NOMO-1 (cell line): ENCODE results near the gene PBX3.

Source experiments
- DNase-seq, 2 experiments: peaks; one replicate each; lab custom pipeline; 2025; ENCODE audit not compliant: unreplicated experiment in 2 of 2; lab: John Stamatoyannopoulos, UW

The PBX3 gene

DNA sequence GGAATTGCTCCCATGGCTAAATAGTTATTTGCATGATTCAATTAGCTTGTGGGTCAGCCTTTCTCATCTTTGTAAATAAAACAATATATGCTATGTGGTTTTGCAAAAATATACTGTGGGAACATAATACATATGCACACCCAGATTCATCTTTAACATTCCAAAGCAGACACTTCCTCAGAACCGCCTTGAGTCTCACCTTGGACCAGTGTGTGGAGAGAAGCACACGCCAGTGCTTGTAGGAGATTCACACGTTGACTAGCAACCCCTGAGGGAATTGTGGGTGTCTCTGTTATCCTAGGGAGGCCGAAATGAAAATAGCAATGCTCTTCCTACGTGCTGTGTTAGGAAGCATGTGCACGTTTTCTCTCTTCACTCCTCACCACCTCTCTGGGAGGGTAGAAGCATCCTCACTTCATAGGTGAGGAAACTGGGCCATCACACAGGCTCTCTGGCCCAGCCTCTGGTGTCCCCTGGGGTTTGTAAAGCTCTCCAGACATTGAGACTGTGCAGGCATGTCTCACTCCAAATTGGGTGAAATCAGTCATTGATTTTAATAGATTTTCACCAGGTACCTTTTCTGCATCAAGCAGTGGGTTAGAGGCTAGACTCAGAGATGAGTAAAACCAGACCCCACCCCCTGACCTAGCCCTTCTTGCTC, 221.7 kb downstream of the PBX3 start:
- DNase-seq, result no peak

DNA sequence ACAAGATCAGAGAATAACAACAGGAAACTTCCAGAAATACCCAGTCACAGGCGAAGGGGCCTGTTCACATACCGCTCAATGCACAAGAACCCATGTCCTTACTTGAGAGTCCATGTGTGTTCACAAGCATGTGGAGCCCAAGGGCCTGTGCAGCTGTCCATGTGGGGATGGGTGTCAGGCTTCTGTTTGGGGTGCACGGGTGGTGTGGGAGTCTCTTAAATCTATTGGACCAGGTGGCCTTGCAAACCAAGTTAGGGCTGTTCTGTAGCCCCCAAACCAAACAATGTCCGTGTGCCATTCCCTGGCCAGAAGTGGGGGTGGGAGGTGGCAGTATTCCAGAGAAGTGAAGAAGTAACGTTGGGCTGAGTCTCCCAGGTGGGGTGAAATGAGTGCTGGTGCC, 222.3 kb downstream of the PBX3 start:
- DNase-seq, result no peak

DNA sequence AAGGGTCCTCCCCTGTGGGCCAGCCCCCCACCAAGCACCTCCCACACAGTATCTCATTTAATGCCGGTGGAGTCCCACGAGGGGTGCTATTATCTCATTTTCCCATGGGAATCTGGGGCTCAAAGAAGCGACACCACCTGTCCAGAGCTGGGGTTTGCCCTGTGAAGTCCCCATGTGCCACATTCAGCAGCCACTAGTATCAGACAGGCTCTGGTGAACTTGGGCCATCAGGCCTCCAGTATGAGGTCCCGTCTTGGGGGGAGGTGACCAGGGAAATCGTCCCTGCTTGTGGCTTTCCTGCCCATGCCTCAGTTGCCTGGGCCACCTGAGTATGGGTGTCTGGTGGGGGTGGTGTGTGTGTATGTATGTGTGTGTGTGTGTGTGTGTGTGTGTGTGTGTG, 222.7 kb downstream of the PBX3 start:
- DNase-seq, result no peak

DNA sequence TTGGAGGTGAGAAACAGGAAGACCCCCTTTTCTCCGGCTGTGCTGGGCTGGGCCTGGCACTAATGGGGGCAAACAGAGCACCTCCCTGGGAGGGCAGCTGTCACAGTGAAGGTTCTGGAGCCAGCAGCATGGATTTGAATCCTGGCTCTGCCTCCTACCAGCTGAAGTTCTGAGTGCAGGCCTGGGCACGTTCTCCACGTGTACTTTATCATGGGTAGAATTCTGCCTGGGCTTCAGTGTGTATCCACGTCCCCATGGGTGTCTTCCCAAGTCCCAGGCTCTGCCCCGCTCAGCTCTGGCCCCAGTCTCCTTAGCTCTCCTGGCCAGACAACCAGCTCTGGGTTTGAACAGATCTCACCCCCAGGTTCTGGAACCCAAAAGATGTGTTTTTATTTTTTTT, 223.2 kb downstream of the PBX3 start:
- DNase-seq, result no peak

DNA sequence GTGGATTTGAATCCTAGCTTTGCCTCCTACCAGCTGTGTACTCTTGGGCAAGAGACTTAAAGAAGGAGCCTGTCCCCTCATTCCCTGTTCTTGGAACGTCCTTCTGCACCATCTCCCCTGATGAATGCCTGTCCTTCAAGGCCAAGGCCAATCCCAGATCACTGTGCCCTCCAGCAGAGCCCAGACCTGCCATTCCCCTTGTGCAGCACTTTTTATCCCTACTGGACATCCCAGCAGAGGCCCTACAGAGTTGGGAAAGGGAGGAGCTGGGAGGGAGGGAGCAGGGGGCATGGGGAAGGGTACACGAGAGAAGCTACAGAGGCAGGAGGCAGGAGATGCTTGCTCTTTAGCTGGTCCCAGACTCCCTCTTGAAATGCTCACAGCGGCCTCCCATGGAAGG, 223.9 kb downstream of the PBX3 start:
- DNase-seq, result no peak

DNA sequence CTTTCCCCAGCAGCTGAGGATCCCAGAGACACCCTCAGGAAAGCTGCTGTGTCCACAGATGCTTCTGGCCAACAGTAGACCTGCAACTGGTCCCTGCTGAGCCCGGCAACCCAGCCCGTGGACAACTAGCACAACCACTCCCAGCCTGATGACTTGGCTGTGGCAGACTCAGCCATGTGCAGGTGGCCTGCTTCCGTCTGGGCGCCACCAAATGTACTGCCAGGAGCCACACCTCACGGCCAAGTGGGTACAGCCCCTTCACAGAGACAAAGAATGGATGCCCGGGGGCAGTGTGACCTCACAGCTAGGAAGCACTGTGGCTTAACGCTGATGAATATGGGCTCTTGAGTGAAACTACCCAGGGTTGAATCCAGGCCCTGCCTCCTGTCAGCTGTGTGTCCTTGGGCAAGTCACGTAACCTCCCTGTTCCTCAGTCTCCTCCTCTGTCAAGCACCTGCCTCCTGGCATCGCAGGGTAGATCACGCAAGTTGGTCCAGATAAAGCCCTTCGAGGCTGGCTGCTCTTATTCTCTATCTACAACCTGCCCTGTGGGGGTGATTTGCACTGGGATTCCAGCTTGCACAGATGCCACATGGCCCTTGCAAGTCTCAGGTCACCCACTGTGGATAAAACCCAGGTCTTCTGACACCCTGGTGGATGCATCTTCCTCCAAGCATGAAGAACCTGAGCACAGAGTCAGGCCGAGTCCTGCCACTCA, 225.0 kb downstream of the PBX3 start:
- DNase-seq, result no peak

DNA sequence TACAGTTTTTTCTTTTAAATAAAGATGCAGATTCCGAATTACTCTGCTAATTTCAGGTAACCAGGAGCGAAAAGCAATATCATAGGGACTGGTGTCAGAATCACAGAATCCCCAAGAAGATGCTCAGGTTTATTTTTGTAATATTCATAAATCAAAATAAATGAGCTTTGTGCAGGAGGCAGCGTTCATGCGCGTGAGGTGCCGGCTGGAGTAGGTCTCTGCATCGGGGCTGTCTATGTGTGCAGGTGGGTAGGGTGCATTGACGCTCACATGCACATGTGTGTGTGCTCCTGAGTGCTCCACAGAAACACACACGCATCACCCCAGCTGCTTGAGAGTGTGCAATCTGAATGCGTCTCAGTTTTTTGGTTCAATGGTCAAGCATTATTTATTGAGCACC, 226.4 kb downstream of the PBX3 start:
- DNase-seq, result no peak

DNA sequence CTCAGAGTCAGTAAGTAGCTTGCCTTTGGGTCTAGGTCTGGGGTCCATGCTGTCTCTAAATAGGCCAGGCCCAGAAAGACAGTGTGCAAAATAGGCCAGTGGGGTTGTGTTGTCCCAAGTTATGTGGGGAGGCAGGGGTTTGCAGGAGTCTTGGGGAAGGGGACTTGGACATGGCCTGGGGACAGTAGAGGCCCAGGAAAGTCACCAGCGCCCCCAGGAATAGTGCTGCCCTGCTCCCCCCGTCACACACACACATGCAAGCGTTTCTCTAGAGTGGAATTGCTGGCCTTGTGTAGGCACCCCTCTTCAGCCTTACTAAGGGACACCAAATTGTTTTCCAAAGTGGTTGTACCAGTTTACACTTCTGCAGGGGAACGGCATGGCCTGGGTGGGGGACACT, 227.5 kb downstream of the PBX3 start:
- DNase-seq, result no peak

DNA sequence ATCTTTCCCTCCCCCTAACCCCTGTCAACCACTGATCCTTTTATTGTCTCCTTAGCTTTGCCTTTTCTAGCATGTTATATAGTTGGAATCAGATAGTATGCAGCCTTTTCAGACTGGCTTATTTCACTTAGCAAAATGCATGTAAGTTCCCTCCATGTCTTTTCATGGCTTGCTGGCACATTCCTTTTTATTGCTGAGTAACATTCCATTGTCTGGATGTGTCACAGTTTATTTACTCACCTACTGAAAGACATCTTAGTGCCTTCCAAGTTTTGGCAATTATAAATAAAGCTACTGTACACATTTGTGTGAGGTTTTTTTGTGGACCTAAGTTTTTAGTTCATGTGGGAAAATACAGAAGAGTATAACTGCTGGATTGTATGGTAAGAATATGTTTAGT, 230.1 kb downstream of the PBX3 start:
- DNase-seq, result no peak

DNA sequence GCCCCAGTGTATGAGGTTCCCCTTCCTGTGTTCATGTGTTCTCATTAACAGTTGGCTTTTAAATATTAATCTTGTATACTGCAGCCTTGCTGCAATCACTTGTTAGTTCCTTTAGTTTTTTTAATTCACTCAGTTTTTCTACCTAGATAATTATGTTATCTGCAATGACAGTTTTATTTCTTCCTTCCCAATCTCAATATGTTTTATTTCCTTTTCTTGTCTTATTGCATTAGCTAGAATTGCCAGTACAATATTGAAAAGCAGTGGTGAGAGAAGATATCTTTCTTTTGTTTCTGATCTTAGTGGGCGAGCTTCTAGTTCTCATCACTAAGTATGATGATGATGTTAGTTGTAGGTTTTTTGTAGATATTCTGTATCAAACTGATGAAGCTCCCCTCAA, 232.2 kb downstream of the PBX3 start:
- DNase-seq, result no peak

DNA sequence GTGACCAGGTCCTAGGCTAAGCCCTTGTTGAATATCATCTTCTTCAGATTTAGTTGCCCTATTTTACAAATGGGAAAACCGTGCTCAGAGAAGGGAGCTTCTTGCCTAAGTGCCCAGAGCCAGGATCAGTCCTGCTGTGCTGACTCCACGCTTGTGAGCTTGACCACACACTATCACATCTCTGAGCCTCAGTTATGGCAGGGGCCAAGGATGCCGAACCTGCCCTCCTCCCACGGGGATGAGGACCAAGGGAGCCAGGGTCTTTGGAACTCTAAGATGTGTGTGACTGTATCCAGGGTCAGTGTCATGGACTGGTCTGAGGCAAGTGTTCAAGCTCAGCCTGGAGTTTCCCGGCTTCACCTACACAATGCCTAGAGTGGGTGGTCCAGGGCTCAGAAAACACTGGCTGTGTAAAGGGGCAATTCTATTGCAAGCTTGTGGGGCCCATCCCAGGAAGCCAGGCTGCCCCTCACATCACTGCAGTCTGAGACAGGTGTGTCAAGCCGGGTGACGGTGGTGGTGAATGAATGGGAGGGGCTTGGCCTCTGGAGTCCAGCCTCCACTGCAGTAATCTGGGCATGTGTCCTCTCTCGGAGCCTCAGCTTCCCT, 235.7 kb downstream of the PBX3 start:
- DNase-seq, result no peak

DNA sequence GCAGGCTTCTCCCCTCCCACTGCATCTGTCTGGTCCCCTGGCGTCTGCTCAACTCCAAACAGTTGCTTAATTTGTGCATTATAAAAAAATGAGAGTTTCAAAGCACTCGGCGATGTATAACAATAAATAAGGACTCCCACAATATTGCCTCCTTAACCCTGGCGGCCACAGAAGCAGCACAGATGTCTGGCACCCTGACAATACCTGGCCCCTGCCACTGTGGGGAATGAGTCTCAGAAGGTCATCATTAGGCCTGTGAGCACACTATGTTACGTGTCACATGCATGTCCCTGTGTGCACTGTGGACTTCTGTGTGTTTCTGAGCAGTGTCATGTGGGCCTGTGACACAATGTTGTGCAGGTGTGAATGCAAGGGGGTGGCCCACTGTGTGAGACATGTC, 236.5 kb downstream of the PBX3 start:
- no peak for DNase-seq

DNA sequence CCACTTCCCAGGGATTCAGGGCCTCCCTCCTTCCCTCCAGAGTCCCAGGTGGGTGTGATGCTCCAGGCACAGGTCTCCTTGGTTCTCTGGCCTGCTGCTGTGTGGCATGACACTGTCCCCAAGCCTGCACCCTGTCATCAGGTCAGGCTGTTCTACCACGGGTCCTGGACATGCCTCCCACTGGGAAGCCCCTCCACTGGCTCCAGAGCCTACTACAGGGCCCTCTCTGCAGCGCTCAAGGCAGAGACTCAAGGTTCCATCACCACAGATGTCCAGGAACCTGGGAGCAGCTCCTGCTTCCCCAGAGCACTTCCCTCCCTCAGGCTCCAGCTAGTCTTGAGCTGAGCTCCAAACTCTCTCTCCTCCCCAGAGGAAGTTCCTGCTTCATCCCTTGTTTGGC, 237.3 kb downstream of the PBX3 start:
- DNase-seq, result no peak

DNA sequence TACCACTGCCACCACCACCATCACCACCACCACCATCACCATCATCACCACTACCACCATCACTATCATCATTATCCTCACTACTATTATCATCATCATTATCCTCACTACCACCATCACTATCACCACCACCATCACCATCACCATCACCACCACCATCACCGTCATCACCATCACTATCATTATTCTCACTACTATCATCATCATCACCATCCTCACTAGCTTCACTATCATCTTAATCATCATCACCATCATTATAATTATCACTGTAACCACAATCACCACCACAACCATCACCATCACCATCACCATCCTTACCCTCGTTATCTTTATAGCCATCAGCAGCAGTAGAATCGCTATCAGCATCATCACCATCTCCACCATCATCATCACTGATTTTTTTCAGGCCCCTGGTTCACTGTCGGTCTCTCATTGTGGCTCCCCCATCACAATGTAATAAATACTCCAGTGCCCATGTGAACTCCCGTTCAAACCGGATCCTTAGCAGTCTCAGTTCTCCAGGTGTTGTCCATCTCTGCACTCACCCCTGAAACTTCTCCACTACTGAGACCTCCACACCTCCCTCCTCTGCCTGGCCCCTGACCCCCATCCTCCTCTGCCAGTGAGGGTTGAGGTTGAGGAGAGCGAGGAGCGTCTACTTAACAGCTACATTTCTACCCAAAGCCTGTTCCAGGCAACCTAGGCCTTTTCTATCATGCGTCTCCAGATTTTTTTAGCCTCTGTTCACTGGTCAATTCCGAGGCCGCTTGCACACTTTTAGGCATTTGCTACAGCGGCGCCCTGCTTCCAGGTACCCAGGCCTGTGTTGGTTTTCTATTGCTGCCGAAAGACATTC, 238.2 kb downstream of the PBX3 start:
- no peak for DNase-seq

DNA sequence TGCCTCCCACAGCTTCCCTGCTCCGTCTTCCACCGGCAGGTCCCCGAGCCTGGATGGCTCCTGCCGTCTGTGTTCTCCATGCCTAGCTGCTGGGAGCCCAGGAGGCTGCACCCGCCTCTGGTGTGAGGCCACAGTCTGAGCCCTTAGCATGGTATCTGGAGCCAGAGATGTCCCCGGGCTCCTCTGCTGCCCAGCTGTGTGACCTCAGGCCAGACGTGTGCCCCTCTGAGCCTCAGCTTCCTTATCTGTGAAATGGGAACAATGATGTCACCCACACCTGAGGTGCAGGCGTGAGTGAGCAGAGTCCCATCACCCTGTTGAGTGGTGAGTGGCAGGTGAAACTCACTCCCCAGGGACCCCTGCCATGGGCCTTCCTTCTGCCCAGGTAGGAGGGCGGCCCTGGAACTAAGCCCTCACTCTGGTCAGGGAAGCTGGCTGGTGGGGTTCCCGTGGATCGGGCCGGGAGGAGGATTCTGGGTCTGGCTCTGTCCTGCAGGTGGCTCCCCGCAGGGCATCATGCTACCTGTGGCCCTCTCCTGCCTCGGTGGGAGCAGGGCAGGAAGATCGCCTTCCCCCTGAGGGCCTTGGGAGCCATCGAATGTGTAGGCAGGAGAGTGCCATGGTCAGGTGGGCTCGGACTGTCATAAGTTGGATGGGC, 239.0 kb downstream of the PBX3 start:
- DNase-seq, result no peak

DNA sequence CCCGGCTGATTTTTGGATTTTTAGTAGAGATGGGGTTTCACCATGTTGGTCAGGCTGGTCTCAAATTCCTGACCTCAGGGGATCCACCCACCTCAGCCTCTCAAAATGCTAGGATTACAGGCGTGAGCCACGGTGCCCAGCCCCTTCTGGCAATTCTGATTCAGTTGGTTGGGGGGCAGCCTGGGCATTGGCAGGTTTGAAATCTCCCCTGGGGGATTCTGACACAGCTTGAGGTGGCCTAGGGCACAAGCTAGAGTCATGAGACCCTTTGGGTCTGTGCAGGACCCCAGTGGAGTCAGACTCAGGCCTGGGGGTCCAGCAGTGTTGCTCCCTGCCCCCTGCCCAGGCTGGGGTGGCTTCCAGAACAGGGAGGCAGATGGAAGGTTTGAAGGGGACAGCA, 239.8 kb downstream of the PBX3 start:
- no peak for DNase-seq

DNA sequence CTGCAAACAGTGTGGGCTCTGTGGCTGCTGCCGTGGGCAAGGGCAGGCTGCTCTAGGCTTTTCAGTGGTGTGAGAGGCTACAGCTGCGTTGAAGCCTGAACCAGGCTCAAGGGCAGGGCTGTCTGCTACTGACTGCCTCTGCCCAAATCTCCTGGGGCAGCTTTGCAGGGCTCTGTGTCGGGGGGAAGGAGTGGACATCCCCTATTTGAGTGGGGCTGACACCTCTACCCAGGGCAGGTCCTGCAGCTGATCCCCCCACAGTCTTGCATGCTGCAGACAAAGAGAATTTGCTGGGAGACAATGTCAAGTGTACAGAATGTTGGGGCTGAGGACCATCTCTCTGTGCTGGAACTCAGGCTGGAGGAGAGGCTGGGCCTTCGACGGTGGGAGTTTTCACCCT, 240.2 kb downstream of the PBX3 start:
- no peak for DNase-seq

DNA sequence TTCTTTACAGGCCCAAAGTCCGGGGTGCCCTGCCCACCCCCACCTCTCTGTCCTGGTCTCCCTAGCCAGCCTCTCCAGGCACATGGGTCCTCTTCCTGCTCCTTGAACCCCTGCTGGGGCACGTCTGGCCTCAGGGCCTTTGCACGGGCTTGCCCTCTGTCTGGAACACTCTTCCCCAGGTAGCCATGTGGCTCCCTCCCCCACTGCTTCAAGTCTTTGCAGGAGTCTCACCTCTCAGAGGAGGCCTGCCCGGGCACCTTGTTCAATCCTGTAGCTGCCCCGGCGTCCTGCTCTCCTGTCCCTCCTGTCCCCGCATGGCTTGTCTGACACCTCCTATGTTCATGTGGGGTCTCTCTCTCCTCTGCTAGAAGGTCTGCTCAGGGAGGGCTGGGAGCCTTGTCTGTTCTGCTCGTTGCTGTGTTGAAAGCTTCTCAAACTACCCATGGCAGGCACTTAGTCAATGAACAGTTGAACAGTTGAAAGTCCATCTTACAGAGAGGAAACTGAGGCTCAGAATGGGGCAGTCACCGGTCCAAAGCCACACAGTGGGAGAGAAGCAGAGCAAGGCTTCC, 241.4 kb downstream of the PBX3 start:
- no peak for DNase-seq

DNA sequence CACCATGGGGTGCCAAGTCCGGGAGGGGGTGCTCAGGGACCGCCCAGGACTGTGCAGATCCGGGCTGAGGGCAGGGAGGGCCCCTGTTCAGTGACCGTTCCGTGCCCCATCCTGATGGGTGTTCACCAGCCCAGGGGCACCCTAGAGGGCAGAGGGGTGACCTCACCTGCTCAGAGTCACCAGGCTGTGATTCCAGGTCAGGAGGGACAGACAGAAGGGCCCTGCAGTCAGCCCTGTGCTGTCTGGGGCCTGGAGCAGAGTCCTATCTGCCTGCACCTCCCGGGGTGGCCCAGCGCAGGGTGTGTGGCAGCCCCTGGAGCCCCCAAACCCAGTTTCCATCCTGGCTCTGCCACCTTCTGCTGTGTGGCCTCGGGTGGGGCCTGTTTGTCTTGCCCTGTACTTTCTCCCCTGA, 241.9 kb downstream of the PBX3 start:
- DNase-seq, result no peak

DNA sequence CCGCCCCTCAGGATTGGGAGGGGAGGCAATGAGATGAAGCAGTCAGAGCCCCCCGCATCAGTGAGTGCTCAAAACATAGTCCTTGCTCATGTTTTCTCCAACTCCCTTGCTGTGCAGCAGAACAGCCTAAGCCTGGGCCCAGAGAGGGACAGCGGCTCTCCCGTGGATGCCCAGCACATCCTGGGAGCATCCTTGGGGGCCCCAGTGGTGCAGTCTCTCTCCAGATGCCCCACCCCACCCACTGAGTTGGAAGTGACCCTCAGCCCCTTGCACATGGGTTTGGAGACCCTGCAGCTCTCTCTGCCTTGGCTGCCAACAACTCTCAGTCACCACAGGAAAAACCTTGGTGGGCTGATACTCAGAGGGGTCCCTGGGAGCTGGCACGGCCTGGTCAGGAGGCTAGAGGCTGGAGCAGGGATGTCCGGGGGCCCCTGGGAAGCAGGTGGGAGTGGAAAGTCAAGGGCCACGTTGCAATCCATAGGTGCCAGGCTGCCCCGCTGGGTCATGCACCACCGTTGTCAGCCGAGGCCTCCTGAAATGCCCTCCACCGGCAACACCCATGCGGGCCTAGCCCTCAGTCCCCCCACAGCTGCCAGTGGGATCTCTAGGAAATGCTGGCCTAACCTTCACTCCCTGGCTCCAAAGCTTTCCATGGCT, 242.5 kb downstream of the PBX3 start:
- DNase-seq, result no peak
